GM23248 (cell line): ENCODE results near the gene SMYD1.

Source experiments
- EZH2 ChIP-seq: fragments of 200-600 bp; sonication (generic); IDR thresholded peaks from 2 replicates; pipeline ENCODE4 v1.6.1; 2018; ENCODE audit warnings: antibody characterized with exemption, mild to moderate bottlenecking; ENCODE audit not compliant: insufficient read depth, poor library complexity, severe bottlenecking
- EZH2phosphoT487 ChIP-seq: fragments of 200-600 bp; sonication (generic); IDR thresholded peaks from 2 replicates; pipeline ENCODE4 v1.6.1; 2018; ENCODE audit warnings: antibody characterized with exemption, moderate library complexity, mild to moderate bottlenecking, low read depth; ENCODE audit not compliant: insufficient read depth

GRCh38 chr2:88067189-88067588 lies 436 bp upstream of the SMYD1 start:
- TF ChIP-seq EZH2phosphoT487: no peak
- TF ChIP-seq EZH2: no peak
